Activated T-cell treated with anti-CD3 and anti-CD28 coated beads for 1 hour (primary cell): ENCODE results near the gene GPANK1.
"Not testable (repeated sequence)": the region's sequence is repeated elsewhere in the genome, so short reads cannot be mapped to it uniquely, and the experiment has no call there.

Experiments
- DNase-seq: peaks from one replicate; pipeline ENCODE4 v3.0.0-alpha.2; 2020; ENCODE audit warnings: low read depth

Gene GPANK1

GRCh38 chr6:31664790-31665500 is at the start of gene GPANK1:
TSS of gene GPANK1 (minus strand) at chr6:31664997. CDS start at chr6:31664478, 519 bp downstream.
- DNase-seq: peak; percentile 86

- DNase-seq: no peak
Observed at GRCh38 chr6:31713991-31714684, 49.3 kb upstream of the GPANK1 start.

- DNase-seq: no peak
Observed at GRCh38 chr6:31713465-31713864, 48.7 kb upstream of the GPANK1 start.

DNA sequence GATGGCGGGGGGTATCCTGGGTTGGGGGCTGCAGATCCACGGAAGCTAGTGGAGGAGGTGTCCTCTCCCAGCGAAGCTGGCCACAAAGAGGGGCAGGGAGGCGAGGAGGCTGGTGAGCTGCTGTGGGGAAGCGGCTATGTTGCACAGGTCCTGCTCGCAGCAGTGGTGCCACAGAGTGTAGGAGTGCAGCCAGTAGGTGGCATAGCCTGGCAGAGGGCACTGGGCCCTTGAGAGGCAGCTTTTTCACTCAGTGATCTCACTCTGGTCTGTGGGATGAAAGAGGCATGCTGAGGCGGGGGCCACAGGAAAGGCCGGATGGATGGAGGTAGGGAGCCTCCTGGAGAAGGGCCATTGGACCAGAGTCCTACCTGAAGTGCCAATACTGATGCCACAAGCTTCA is 47.5 kb upstream of the GPANK1 start:
- no peak for DNase-seq

GRCh38 chr6:31711233-31711632 is 46.4 kb upstream of the GPANK1 start:
- DNase-seq: no peak

DNA sequence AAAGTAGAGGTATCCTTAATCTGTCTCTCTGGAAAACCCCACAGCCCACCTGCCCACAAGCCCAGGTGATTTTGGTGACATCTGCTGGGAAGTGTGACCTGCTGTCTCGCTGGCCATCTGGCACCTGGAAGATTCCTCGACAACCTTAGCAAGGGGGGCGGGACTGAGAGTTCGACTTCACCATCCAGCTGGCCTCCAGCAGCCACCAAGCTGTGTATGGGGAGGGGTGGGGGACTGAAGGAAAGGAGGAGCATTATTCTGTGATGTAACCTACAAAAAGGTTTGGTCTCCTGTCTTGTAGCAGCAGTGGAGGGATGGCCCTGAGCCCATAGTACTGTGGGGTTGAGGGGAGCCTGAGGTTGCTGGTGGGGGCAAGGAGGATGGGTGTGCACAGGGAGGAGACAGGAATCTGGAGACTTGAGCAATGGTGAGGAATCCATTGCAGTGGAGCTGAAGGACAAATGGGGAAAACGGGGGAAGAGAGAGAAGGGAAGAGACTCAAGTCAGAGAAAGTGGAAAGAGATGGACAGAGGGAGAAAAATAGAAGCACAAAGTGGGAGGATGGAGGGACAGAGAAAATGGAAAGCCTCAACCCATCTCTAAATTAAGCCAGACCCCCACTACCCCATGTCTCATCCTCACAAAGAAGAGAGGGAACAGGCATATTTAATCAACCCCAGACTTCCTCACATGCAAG is 45.9 kb upstream of the GPANK1 start:
- DNase-seq: no peak

- not testable (repeated sequence) for DNase-seq
Observed at GRCh38 chr6:31709157-31709556, 44.4 kb upstream of the GPANK1 start.

GRCh38 chr6:31708224-31708623 is 43.4 kb upstream of the GPANK1 start:
- DNase-seq: no peak

DNA sequence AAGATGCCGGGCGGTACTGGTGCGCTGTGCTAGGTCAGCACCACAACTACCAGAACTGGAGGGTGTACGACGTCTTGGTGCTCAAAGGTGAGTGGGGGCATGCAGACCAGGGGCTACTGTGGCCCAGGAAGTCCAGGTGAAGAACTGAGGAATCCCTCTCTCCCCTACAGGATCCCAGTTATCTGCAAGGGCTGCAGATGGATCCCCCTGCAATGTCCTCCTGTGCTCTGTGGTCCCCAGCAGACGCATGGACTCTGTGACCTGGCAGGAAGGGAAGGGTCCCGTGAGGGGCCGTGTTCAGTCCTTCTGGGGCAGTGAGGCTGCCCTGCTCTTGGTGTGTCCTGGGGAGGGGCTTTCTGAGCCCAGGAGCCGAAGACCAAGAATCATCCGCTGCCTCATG is 42.9 kb upstream of the GPANK1 start:
- DNase-seq: no peak

GRCh38 chr6:31706599-31706998 is 41.8 kb upstream of the GPANK1 start, which contains the start of gene LY6G6F:
TSS of gene LY6G6F (plus strand) at chr6:31706866. CDS start at chr6:31706907, 41 bp downstream.
- no peak for DNase-seq

GRCh38 chr6:31705931-31706330 is 41.1 kb upstream of the GPANK1 start:
- DNase-seq: no peak

DNA sequence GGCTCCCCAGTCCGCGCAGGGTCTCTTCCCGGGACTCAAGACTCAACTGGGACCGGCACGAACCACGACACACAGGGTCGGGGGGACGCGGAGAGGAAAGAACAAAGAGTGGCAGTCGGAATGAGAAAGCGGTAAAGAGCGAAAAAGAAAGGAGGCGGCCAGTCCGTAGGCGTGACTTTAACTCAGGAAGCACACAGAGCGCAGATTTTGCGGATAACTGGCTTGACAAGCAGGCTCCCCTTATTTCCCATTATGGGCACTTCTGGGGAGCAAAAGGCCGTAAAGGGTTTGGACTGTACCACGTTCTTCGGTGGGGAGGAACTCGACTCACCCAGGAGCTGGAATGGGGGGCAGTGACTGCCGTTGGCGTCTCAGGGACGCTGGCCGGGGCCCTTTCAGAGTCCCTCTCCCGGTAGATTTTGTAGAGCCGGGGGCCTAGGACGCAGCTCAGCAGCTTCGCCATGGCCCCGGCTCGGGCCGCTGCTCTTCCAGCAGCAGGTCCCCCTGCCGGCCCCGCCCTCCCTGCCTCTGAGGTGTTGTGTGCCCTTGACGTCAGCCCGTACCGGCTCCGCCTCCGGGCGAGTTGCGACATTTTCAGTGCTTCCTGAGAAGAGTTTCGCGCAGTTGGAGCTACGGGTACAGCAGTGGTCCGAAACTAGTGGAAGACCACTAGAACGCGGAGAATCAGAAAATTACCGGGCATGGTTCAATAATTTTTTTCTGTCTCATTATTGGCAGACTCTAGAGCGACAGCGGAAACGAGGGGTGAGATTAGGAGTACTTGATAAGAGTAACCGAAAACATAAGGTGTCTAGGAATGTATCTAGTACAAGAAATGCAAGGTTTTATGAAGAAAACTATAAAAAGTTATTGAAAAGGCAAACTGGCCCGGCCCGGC is 38.3 kb upstream of the GPANK1 start, which contains the start of gene ABHD16A:
ABHD16A (minus strand) TSS at position 506 of the 898 bp plus-strand sequence; CDS start at position 463, 43 bp downstream.
- peak; percentile 96 for DNase-seq

- DNase-seq: no peak
Observed at GRCh38 chr6:31702405-31702818, 37.6 kb upstream of the GPANK1 start.

- DNase-seq: no peak
Observed at GRCh38 chr6:31701666-31702404, 37.0 kb upstream of the GPANK1 start.

- DNase-seq: no peak
Observed at GRCh38 chr6:31700740-31701401, 36.1 kb upstream of the GPANK1 start.

- DNase-seq: no peak
Observed at GRCh38 chr6:31697555-31697954, 32.8 kb upstream of the GPANK1 start.

DNA sequence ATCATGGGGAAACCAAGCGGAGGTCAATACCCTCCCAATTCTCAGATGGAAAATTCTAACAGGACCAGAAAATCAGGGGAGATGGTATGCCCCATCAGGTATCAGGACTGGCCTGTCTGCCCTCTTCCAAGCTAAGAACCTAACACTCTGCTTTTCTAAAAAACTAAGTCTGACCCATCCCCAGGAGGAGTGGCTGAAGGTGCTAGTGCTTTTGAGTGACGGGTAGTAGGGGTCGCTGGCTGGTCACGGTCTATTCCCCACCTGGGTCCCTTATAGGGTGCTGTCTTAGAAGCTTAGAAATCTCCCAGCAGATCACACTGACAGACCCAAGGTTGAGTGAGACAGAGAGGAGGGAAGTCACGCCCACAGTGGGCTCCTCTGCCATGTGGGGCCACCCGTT is 28.7 kb upstream of the GPANK1 start:
- no peak for DNase-seq

DNA sequence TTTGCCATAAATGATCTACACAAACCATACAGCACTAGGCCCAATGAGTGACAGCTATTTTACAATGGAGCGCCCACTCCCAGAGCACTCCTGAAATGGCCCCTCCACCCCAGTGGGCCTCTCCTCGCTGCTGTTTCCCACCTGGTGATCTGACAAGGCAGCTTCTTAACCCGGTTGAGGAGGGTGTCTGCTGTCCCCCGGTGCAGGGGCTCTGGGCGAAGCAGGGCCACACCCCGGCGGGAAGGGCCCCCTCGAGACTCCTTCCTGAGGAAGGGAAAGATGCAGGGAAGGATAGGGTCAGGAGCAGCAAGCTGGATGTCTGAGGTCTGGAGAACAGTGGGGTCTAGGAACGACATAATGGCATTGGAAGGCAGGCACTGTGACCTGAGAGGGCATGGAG is 28.1 kb upstream of the GPANK1 start:
- no peak for DNase-seq

DNA sequence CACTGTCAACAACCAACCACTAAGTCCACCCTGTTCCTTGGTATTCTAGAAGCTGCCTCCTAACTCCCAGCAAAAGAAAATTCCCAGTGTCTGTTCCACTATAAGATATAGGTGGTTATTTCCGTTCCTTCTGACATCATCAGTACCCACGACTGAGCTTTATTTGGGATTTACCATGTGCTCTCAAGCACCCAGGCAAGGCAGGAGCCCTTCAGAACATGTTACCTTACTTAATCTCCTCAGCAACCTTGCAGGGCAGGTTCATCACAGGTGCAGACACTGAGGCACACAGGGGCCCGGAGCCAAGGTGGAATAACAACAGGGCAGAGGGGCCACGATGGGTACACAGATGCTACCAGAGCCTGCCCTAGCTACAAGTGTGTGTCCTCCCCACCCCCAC is 27.6 kb upstream of the GPANK1 start:
- DNase-seq: no peak

DNA sequence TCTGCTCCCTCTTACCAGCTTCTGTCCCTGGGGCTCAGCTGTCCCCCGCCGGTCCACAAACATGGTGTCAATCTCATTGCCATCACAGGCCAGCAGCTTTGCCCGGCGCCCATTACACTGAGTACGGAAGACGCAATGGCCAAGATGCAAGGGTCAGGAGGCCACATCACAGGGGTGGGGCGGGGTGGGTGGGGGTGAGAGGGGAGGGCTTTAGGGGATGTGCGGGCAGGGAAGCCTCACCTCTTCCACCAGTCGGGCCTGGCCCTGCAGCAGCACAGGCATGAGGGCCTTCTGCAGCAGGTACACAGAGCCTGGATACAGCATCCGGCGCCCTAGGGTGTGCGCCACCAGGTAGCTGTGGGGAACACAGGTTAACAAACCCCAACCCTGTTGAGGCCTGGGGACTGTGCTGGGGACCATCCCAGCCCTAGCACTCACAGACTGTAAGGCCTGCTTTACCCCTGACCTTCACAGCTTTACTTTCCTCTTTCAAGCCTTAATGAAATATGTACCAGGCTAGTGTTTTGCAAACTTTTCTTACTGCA is 26.8 kb upstream of the GPANK1 start:
- DNase-seq: no peak
